ENCODE data around the gene DAP. TPM values are rescaled to one million over a fixed set of nuclear protein-coding genes. Genes with fewer than 3 reads are reported as not detected.
"Not testable (repeated sequence)": the region's sequence is repeated elsewhere in the genome, so short reads cannot be mapped to it uniquely, and the experiment has no call there.

DAP gene
- total RNA-seq, 3 donors from 2014 or later: 60.8 to 63.8 (median 61.9) TPM

DNA sequence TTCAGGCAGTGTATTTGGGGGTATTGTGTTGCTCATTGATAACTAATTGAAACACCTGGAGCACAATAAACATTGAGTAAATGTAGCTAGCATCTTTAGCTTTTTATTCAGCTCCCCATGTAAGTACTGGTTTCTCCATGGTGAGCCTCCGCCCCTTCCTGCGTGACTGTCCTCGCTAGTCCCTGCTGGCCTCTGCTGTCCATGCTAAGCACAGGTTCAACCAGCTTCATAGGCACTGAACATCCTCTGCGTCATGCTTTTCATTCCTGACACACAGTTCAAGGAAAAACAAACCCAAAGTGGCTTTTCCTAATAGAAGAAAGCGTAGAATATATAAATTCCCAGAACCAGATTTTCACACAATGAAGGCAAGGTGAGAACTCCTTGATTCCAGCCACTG is 27.3 kb upstream of the DAP start:
- Histone ChIP-seq H3K27ac (no peak overlapping the region), H3K27me3 (no peaks in the 10 kb centered on the region), H3K4me1 (no peaks in the 10 kb centered on the region), H3K36me3 (no peaks in the 10 kb centered on the region), H3K9me3 (no peaks in the 10 kb centered on the region), H3K4me3 (no peak overlapping the region)
- intact Hi-C loops (cut with DNase I; ENCODE audit: low total_unique reads): loop anchor here (5.0 kb wide), 1 partner anchor 1214 kb away; no protein-coding TSS in a partner anchor
- TF ChIP-seq, protein P1, sequence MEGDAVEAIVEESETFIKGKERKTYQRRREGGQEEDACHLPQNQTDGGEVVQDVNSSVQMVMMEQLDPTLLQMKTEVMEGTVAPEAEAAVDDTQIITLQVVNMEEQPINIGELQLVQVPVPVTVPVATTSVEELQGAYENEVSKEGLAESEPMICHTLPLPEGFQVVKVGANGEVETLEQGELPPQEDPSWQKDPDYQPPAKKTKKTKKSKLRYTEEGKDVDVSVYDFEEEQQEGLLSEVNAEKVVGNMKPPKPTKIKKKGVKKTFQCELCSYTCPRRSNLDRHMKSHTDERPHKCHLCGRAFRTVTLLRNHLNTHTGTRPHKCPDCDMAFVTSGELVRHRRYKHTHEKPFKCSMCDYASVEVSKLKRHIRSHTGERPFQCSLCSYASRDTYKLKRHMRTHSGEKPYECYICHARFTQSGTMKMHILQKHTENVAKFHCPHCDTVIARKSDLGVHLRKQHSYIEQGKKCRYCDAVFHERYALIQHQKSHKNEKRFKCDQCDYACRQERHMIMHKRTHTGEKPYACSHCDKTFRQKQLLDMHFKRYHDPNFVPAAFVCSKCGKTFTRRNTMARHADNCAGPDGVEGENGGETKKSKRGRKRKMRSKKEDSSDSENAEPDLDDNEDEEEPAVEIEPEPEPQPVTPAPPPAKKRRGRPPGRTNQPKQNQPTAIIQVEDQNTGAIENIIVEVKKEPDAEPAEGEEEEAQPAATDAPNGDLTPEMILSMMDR (IDR thresholded peaks at IDR 0.05): no peak
- no peak for TF ChIP-seq POLR2A (IDR thresholded peaks at IDR 0.05)
- TF ChIP-seq POLR2AphosphoS5 (IDR thresholded peaks at IDR 0.05): no peak
- no peak for DNase-seq (ENCODE audit: low spot score in 2 of 2)

DNA sequence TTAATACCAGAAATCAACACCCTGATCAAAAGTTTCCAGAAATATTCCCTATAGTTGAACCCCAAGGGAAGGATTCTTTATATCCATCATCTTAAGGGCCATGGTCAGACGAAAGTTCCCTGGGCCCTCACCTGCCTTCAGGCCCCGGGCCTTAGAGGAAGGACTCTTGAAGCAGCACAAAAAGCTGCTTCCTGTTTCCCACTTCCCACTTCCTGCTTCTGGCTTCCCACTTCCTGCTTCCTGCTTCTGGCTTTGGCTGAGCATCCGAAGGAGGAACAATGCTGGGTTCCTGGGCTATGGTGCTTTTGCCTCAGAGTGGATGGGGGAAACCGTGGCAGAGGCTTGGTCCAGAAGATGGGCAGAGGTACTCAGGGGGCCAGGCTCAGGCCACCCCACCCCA is 25.8 kb upstream of the DAP start:
- no peaks in the 10 kb centered on the region for H3K27me3 ChIP-seq
- no peaks in the 10 kb centered on the region for H3K9me3 ChIP-seq
- TF ChIP-seq, protein P1 (IDR thresholded peaks at IDR 0.05): no peak
- TF ChIP-seq POLR2AphosphoS5 (IDR thresholded peaks at IDR 0.05): no peak
- TF ChIP-seq POLR2A (IDR thresholded peaks at IDR 0.05): no peak
- H3K36me3 ChIP-seq: no peaks in the 10 kb centered on the region
- no peaks in the 10 kb centered on the region for H3K4me1 ChIP-seq
- no peak overlapping the region for H3K27ac ChIP-seq
- no peak for DNase-seq (ENCODE audit: low spot score in 2 of 2)
- no peak overlapping the region for H3K4me3 ChIP-seq
- intact Hi-C loops (cut with DNase I; ENCODE audit: low total_unique reads): loop anchor here (5.0 kb wide), 1 partner anchor 1215 kb away; no protein-coding TSS in a partner anchor

DNA sequence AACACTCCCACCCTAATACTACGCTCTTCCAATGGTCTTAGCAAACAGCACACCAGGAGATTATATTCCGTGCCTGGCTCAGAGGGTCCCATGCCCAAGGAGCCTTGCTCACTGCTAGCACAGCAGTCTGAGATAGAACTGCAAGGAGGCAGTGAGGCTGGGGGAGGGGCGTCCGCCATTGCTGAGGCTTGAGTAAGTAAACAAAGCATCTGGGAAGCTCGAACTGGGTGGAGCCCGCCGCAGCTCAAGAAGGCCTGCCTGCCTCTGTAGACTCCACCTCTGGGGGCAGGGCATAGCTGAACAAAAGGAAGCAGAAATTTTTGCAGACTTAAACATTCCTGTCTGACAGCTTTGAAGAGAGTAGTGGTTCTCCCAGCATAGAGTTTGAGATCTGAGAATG is 19.2 kb upstream of the DAP start:
- H3K4me1 ChIP-seq; H3K4me3 ChIP-seq; DNase-seq (ENCODE audit: low spot score in 2 of 2); H3K27me3 ChIP-seq; H3K9me3 ChIP-seq; H3K36me3 ChIP-seq; intact Hi-C loops (cut with DNase I; ENCODE audit: low total_unique reads); H3K27ac ChIP-seq: not testable (repeated sequence)

DNA sequence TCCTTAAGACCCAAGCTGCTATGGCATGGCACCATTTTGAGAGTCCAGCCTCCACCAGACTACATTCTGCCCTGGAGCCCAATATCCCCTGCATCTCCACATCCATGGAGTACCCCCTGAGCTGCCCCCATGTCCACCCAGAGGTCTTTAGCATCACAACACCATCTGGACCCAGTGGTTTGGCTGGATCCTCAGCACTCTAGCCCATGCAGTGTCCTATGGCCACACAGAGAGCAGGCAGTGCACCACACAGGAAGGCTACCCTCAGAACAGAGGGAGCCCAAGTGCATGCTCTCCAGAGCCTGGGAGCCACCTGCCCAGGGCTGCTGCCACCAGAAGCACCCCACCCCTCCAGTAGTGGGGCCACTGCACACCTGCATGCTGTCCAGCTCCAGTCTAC is 18.6 kb upstream of the DAP start:
- Histone ChIP-seq H3K9me3 (peaks cover 0 to 6% of the 10 kb centered on the region in 2 donors), H3K4me3 (no peak overlapping the region), H3K27me3 (no peaks in the 10 kb centered on the region), H3K36me3 (no peaks in the 10 kb centered on the region), H3K27ac (no peak overlapping the region), H3K4me1 (no peaks in the 10 kb centered on the region)
- intact Hi-C loops (cut with DNase I; ENCODE audit: low total_unique reads): no loop called here
- no peak for DNase-seq (ENCODE audit: low spot score in 2 of 2)
- no peak for TF ChIP-seq POLR2AphosphoS5 (IDR thresholded peaks at IDR 0.05)
- TF ChIP-seq, protein P1 (IDR thresholded peaks at IDR 0.05): no peak
- no peak for TF ChIP-seq POLR2A (IDR thresholded peaks at IDR 0.05)

DNA sequence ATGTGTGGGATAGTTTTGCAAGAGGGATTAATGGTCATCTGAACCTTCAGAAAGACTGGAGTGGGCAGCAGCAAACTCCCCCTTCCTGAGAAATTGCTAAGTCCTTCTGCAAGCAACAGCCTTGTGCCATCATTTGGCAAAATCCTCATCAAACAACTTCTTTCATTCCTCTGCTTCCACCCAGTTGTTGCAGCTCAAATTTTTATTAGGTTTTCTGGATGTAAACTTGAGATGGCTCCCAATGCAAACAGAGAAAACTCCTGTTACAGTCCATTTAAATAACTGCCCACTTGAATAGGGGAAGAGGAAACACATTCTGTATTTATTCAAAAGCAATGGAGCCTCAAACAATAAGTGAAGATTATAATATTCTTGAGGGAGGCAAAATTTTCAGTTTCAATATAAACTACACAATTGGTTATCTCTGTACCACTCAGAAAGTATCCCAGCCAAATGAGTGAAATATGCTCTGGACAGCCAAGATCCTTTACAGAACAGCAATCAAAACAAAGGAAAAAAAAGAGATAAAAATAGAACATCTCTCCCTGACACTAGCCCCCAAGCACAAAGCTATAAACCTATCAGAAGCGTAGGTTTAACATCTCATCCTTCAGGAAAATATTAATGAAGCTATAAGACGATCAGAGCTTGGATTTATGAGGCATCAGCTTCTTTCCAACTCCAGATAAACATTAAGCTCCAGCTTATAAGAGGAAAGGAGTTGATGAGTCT is 17.3 kb upstream of the DAP start:
- no peaks in the 10 kb centered on the region for H3K4me1 ChIP-seq
- peaks cover 0 to 6% of the 10 kb centered on the region in 2 donors for H3K9me3 ChIP-seq
- H3K27ac ChIP-seq: no peak overlapping the region
- DNase-seq (ENCODE audit: low spot score in 2 of 2): no peak
- no peak for TF ChIP-seq POLR2A (IDR thresholded peaks at IDR 0.05)
- TF ChIP-seq POLR2AphosphoS5 (IDR thresholded peaks at IDR 0.05): no peak
- TF ChIP-seq, protein P1 (IDR thresholded peaks at IDR 0.05): no peak
- H3K27me3 ChIP-seq: no peaks in the 10 kb centered on the region
- no peaks in the 10 kb centered on the region for H3K36me3 ChIP-seq
- H3K4me3 ChIP-seq: no peak overlapping the region
- intact Hi-C loops (cut with DNase I; ENCODE audit: low total_unique reads): no loop called here
